Activated naive CD8-positive, alpha-beta T cell treated with anti-CD3 and anti-CD28 coated beads, Interleukin-2, amount 50 U/mL, for 16 hours (primary cell): ENCODE measurements around the gene FAM3A.

Experiments used
- DNase-seq: peaks from one replicate; pipeline ENCODE4 v3.0.0-alpha.2; 2020; ENCODE audit warnings: low read depth, low spot score

The FAM3A gene

GRCh38 chrX:154481195-154481594 is 34.8 kb downstream of the FAM3A start:
- DNase-seq, result no peak

DNA sequence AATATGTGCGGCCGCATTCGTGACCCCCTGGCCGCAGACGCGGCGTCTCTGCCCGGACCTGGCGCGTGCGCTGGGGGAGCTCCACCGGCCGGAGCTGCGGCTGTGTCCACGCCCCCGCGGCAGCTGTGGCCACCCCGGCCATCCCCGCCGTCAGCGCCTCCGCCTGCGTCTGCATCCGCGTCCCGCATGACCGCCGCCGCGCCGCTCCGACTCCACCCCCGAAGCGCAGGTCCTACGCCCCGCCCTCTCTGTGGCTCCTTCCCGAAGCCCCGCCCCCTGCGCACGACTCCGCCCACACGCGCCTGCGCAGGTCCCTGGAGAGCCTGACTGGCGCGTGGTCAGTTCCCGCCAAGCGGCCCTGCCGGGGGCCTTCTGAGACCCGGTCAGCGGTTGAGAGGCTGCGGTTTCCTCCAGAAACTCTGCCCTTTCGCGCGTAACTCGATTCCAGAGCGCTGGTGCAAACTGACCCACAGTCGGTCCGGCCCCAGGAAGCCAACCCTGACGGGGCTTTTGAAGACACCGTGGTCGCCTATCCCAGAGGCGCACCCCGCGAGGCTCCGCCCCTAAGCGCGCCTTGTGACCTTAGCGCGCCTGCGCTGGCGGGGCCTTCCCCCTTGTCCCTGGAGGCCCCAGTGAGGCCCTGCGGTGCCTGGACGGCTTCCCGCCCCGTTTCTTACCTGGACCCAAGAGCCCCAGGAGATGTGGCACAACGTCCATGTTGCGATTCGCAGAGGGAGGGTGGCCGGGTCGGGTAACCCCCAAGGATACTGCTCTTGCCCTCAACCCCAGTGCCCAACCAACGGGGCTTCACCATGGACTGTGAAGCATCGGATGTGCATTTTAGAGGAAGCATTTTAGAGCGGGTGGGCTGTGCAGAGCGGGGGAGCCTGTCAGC is 37.1 kb downstream of the FAM3A start, which contains the start of gene LAGE3:
LAGE3 (minus strand) TSS at position 554 of the 895 bp plus-strand sequence; CDS start at position 188, 366 bp downstream.
- peak; percentile 84 for DNase-seq

DNA sequence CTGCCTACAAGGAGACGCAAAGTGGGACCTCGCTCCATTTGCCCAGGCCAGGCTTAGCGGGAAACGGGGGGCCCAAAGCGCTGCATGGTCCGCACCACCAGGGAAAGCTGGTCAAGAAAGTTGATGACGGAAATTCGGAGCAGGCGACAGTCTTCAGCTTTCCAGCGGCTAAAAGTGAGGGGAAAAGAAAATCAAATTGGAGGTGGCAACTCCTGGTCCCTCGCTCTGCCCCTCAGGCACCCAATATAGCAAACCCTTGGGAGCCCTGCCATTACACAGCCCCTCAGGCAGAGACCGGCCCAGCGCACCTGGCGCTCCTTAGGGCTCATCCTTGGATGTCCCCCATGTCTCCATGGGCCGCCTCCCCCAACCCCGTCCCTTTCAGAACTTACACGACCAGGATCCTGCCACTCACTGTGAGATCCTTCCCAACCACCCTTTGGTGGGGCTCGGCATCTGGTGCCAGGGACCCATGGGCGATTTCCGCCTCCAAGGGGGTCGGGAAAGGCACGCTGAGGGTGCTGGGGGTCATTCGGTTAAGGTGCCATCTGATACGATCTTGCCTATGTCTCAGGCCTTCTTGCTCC is 38.0 kb downstream of the FAM3A start:
- DNase-seq, result no peak

DNA sequence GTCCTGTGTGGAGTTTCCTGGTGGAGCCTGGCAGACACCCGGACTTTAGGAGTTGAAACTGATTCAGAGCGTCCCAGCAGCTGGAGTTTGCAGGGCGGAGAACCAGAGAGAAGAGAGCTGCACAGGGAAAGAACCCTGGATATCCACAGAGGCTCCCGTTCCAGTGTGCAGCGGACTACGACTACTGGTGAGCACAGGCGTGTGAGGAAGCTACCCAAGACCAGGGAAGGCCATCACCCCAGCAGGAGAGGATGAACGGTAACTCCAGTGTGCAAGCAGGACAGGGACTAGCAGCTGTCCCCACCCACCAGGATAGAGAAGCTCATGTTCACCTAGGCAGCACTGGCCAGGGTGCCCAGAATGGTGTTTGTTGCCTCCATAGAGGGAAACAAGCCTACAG is 39.2 kb downstream of the FAM3A start:
- DNase-seq, result no peak

DNA sequence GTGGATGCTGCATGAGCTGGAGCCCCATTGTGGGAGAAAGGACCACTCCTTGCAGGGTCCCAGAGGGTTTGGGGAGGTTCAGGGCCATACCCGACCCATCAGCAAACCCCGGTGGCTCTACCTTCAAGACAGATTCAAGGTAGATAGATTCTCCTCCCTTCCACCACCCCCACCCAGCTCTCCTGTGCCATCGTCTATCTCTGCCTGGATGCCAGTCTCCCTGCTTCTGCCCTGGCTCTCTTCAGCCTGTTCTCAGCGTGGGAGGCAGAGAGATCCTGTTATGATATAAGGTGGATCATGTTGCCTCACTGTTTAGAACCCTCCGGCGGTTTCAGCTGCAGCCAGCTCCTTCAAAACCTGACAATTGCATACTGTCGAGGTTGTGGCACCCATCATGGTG is 42.3 kb downstream of the FAM3A start:
- DNase-seq, result no peak

DNA sequence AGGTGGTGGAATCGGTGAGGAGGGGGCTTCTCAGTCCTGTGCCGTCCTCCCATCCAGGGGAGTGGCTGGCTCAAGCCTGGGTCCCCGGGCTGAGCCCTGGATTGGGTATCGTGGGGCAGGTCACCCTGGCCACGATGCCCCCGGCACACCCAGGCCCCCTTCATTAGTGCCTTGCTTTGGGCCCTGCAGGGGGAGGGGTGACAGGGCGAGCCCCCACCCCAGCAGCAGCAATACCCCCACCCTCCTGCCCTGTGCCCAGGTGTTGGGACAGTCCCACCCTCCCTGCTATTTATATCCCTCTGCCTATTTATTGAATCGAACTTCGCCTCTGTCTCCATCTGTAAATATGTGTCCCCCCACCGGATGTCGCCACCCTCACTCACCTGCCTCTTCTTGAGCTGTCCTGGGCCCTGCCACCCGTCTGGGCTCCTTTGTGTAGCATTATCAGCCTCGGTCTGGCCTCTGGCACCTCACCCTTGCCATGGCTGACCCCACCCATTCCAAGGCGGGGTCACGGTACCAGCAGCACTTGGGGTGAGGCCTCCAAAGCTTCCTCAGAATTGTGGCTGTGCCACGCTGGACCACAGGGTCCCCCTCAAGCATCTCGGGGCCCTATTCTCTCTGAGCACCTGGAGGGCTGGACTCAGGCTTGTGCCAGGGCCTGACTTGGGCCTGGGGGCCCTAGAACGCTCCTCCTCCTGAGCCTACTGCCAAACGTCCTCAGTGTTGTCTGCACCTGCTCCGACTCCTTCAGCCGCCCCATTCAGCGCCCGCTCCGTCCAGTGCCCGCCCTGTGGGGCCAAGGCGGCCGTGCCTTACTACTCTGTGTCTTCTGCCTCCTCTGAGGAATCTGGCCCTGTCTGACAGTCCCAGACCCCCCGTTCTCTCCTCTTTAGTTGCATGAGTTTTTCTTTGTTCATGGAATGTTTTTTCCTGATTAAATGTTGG is 43.1 kb downstream of the FAM3A start:
- no peak for DNase-seq

- DNase-seq, result no peak
Observed at GRCh38 chrX:154471839-154472684, 44.0 kb downstream of the FAM3A start.

- no peak for DNase-seq
Observed at GRCh38 chrX:154470914-154471568, 45.0 kb downstream of the FAM3A start.

- no peak for DNase-seq
Observed at GRCh38 chrX:154470434-154470833, 45.6 kb downstream of the FAM3A start.

DNA sequence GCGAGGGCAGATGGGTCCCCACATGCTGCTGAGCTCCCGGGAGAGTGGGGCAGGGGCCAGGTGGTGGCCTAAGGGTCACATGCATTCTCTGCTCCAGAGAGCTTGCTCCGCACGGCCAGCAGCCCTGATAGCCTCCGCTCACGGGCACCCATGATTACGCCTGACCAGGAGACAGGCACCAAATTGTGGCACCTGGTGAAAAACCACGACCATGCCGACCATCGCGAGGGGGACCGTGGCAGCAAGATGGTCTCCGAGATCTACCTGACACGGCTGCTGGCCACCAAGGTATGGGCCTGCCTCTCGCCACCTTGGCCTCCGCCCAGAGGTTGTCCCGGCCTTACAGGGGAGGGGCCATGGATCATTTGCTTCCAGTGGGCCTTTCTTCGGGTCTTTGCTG is 46.2 kb downstream of the FAM3A start:
- DNase-seq, result no peak

DNA sequence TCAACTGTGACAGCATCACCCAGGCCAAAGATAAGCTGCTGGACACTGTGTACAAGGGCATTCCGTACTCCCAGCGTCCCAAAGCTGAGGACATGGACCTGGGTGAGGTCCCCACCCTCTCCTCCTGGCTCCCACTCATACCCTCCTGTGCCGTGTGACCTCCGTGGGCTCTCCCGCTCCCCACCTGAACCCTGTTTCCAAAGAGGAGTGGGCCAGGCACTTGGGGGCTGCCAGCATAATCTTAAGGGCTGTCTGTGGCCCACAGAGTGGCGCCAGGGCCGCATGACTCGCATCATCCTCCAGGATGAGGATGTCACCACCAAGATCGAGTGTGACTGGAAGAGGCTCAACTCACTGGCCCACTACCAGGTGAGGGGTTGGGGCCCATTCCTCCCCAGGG is 46.9 kb downstream of the FAM3A start:
- no peak for DNase-seq

- no peak for DNase-seq
Observed at GRCh38 chrX:154468217-154468616, 47.8 kb downstream of the FAM3A start.

DNA sequence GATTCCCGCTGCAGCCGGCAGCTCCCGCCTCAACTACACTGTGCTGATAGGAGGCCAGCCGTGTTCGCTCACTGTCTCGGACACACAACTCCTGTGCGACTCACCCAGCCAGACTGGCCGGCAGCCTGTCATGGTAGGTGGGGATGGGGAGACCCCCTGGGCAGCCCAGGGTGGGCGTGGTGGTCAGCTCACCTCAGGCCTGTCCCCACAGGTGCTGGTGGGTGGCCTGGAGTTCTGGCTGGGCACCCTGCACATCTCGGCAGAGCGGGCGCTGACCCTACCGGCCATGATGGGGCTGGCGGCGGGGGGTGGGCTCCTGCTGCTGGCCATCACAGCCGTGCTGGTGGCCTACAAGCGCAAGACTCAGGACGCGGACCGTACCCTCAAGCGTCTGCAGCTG is 48.5 kb downstream of the FAM3A start:
- DNase-seq, result no peak

GRCh38 chrX:154466907-154467306 is 49.1 kb downstream of the FAM3A start:
- DNase-seq, result no peak

- DNase-seq, result no peak
Observed at GRCh38 chrX:154466036-154466435, 50.0 kb downstream of the FAM3A start.

GRCh38 chrX:154465601-154466000 is 50.4 kb downstream of the FAM3A start:
- DNase-seq, result no peak

DNA sequence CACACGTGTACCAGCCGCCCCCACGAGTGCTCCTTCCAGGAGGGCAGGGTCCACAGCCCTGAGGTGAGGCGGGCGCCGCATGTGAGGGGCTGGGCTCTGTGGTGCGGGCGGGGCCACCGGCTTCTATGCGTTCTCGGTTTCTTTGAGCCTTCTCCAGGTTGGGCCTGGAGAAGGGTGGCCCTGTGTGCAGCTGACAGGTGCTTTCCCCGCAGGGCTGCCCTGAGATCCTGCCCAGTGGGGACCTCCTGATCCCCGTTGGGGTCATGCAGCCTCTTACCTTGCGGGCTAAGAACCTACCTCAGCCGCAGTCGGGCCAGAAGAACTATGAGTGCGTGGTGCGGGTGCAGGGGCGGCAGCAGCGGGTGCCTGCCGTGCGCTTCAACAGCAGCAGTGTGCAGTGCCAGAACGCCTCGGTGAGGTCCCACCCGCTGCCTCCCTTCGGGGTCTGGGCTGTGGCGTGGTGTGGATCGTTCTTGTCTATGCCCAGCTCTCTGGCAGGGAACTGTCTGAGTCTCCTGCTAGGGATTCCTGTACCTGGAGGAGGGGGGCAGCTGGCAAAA is 51.1 kb downstream of the FAM3A start:
- DNase-seq, result no peak

DNA sequence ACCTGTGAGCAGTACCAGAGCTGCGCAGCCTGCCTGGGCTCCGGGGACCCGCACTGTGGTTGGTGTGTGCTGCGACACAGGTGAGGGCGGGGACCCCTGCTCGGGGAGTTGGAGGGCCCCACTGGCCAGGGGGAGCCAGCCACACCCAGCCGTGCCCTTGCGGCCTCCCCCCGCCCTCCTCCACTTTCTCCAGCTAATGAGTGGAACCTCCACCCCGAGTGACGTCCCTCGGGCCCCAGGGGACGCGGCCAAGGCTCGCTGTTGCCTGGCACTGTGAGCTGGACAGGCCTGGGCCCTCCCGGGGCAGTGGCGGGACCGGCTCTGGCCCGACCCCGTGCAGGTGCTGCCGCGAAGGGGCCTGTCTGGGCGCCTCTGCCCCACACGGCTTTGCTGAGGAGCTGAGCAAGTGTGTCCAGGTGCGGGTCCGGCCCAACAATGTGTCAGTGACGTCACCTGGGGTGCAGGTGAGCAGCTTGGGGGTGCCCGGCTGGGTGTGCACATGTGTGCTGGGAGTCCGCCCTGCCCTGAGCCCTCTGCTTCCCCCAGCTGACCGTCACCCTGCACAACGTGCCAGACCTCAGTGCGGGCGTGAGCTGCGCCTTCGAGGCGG is 52.3 kb downstream of the FAM3A start:
- DNase-seq, result no peak

DNA sequence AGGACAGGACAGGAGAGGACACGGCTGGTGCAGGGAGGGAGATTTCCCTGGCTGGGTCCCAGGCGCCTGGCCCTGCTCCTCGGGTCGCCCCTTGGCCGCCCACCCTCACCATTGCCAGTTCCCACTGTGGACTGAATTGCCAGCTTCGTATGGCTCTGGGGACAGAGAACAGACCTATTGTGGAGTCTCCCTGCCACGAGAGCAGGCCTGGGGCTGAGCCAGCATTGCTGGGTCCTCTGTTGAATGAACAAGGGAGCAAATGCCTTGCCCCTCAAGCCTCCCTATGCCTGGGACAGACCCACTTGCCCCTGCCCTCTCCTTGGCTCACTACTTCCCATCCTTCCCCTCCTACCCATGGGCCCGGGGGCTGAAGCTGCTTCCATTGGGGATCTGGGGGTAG is 53.6 kb downstream of the FAM3A start:
- no peak for DNase-seq

DNA sequence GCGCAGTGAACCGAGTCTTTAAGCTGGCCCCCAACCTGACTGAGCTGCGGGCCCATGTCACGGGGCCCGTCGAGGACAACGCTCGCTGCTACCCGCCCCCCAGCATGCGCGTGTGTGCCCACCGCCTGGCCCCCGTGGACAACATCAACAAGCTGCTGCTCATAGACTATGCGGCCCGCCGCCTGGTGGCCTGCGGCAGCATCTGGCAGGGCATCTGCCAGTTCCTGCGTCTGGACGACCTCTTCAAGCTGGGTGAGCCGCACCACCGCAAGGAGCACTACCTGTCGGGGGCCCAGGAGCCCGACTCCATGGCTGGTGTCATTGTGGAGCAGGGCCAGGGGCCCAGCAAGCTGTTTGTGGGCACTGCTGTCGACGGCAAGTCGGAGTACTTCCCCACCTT is 55.7 kb downstream of the FAM3A start:
- no peak for DNase-seq
